Fibroblast of peridontal ligament (primary cell): ENCODE data around the gene FKBP4.

Experiments used
- DNase-seq: peaks from one replicate; pipeline ENCODE4 v3.0.0-alpha.2; 2010; ENCODE audit errors: extremely low read depth

Gene FKBP4

GRCh38 chr12:2853626-2854025, 58.9 kb downstream of the FKBP4 start:
- peak; percentile 69 for DNase-seq
